Breast epithelium (tissue), 3 donors: ENCODE results near the gene THSD4.

Source experiments
- POLR2A ChIP-seq: fragments of 450-650 bp; IDR thresholded peaks from one replicate; pipeline ENCODE4 v1.6.1; 2016; ENCODE audit warnings: antibody characterized with exemption, mild to moderate bottlenecking, moderate library complexity
- POLR2AphosphoS5 ChIP-seq, 3 donors: sonication (generic); formaldehyde crosslinking; IDR thresholded peaks; one replicate each; pipeline ENCODE4 v1.6.1; 2017; ENCODE audit warnings: antibody characterized with exemption in 3 of 3
- TF ChIP-seq, protein P1 (sequence below), 3 donors: fragments of 450-650 bp; IDR thresholded peaks; one replicate each; pipeline ENCODE4 v1.5.1; 2016 to 2017; ENCODE audit warnings: antibody characterized with exemption in 3 of 3, mild to moderate bottlenecking in 3 of 3, moderate library complexity in 3 of 3

GRCh38 chr15:71296315-71296679 lies 181.0 kb downstream of the THSD4 start:
- TF ChIP-seq, protein P1, sequence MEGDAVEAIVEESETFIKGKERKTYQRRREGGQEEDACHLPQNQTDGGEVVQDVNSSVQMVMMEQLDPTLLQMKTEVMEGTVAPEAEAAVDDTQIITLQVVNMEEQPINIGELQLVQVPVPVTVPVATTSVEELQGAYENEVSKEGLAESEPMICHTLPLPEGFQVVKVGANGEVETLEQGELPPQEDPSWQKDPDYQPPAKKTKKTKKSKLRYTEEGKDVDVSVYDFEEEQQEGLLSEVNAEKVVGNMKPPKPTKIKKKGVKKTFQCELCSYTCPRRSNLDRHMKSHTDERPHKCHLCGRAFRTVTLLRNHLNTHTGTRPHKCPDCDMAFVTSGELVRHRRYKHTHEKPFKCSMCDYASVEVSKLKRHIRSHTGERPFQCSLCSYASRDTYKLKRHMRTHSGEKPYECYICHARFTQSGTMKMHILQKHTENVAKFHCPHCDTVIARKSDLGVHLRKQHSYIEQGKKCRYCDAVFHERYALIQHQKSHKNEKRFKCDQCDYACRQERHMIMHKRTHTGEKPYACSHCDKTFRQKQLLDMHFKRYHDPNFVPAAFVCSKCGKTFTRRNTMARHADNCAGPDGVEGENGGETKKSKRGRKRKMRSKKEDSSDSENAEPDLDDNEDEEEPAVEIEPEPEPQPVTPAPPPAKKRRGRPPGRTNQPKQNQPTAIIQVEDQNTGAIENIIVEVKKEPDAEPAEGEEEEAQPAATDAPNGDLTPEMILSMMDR (IDR thresholded peaks at IDR 0.05): no peak
- TF ChIP-seq POLR2A: no peak
- TF ChIP-seq POLR2AphosphoS5 (IDR thresholded peaks at IDR 0.05): no peak
